ENCODE results near the gene CELF1. TPM values are rescaled to one million over a fixed set of nuclear protein-coding genes. Genes with fewer than 3 reads are reported as not detected.
"Not testable (repeated sequence)": the region's sequence is repeated elsewhere in the genome, so short reads cannot be mapped to it uniquely, and the experiment has no call there.

The CELF1 gene
- total RNA-seq, 1 donor from 2014 or later = 125 TPM

- intact Hi-C loops (cut with micrococcal nuclease) = loop anchor here (1.0 to 2.0 kb wide), 3 partner anchors 12 to 877 kb away; partner anchors contain the start of genes ARHGAP1, MTCH2, PTPMT1 and ZNF408
Measured at GRCh38 chr11:47577460-47578041, 24.6 kb upstream of the CELF1 start.

DNA sequence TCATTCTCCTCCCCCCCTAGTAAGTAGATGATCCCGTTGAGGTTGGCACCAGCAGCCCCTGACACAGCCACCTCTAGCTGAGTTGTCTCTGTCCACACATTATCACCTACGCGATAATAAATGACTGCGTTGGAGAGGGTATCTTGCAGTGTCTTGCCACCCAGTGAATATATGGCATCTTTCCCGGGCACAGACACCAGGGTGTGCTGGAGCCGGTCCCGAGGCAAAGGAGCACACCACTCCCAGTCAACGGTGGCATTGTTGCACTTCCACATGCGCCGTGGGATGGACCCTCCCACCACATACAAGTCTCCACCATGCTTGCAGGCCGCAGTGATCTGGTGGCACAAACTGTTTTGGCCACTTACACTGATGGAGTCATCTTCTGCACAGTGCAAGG lies 20.4 kb upstream of the CELF1 start:
- intact Hi-C loops (cut with micrococcal nuclease) = no loop called here

DNA sequence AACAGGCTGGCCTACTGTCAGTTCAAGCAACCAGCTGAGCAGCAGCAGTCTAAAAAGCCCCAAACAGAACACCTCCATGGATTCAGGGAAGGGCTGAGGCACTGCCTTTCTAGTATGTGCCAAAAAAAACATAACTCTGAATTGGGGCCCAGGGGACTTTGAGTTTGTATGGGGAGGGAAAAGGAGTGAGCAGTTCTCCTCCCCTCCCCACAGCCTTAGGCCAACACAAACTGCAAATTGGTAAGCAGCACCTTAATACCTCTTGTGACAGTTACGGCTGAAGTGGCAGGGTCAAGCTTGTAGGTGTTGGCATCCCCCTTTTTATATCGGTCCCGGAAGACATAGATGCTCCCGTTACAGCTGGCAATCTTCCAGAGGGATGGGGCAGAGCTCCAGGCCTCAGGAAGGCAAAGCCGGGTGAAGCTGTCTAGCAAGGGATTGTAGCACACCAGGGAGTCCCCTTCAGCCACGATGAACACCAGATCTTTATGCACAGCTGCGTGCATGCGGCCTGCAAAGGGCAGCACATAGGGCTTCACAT lies 19.9 kb upstream of the CELF1 start:
- intact Hi-C loops (cut with micrococcal nuclease) = no loop called here

DNA sequence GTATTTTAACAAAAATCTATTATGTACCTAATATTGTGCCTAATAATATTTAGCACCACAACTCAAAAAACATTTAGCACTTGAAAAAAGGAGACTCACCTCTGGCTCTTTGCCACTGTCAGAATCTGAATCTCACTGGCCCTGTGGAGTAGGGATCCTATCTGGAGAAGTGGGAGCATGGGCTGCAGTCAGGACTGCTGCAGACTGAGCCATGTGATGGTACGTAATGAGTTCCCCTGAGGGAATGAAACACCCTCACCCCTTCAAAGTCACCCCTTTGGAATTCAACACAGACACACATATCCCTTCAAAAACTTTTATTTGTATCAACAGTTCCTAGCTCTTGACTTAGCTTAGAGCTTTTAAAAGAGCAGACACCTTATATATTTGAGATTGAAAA lies 19.0 kb upstream of the CELF1 start:
- intact Hi-C loops (cut with micrococcal nuclease) = no loop called here

DNA sequence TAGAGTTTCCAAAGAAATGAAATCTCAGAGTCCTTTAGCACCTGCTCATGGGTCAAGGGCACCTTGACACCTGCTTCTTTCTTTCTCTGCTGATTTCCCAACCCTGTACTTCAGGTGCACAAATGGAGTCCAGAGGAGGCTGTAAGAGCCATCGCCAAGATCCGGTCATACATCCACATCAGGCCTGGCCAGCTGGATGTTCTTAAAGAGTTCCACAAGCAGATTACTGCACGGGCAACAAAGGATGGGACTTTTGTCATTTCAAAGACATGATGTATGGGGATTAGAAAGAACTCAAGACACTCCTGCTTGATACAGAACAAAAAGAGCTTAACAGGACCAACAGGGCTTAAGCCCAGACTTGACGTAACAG lies 18.4 kb upstream of the CELF1 start:
- intact Hi-C loops (cut with micrococcal nuclease) = no loop called here

- intact Hi-C loops (cut with micrococcal nuclease) = no loop called here
Measured at GRCh38 chr11:47570651-47571356, 17.9 kb upstream of the CELF1 start.

DNA sequence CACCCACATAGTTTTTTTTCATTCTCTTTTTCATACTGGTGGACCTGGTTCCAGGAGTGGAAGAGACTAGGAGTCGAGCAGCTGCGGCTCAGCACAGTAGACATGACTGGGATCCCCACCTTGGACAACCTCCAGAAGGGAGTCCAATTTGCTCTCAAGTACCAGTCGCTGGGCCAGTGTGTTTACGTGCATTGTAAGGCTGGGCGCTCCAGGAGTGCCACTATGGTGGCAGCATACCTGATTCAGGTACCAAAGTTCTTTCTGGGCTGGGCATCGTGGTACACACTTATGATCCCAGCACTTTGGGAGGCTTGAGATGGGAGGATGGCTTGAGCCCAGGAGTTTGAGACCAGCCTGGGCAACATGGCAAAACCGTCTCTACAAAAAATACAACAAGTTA lies 16.7 kb upstream of the CELF1 start:
- intact Hi-C loops (cut with micrococcal nuclease) = loop anchor here (1.0 kb wide), 1 partner anchor 28 kb away; no protein-coding TSS in a partner anchor

- intact Hi-C loops (cut with micrococcal nuclease) = no loop called here
Measured at GRCh38 chr11:47566149-47566698, 13.3 kb upstream of the CELF1 start.

DNA sequence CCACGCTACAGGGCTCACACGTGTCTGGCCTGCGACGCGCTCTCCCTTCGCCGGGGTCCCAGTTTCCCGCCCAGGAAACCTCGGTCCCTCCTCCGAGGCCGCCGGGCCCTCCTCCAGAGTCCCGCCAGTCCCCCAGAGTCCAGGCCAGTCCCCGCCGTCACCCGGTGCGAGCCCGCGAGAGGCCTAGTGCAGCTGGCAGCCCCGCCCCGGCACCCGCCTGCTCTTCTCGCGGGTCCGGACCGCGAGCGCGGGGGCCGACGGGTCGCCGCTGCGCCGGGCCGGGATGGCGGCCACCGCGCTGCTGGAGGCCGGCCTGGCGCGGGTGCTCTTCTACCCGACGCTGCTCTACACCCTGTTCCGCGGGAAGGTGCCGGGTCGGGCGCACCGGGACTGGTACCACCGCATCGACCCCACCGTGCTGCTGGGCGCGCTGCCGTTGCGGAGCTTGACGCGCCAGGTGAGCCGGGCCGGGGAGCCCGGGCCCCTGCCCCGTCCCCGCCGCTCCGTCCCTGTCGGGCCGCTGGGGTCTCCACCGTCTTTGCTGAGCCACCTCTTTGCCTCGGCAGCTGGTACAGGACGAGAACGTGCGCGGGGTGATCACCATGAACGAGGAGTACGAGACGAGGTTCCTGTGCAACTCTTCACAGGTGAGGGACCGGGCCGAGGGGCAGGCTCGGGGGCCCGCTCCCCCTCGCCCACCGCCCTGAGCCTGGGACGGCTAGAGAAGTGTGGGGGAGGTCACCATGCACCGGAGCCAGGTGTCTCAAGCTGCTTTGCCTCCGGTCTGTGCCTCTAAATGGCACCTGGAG lies 12.6 kb upstream of the CELF1 start, which contains the start of gene PTPMT1:
TSS of gene PTPMT1 (plus strand) at position 260 of the 809 bp plus-strand sequence. CDS start at position 284, 24 bp downstream.
- intact Hi-C loops (cut with micrococcal nuclease) = loop anchor here (1.0 kb wide), 3 partner anchors 12 to 77 kb away; partner anchors contain the start of genes CELF1, KBTBD4 and MTCH2

DNA sequence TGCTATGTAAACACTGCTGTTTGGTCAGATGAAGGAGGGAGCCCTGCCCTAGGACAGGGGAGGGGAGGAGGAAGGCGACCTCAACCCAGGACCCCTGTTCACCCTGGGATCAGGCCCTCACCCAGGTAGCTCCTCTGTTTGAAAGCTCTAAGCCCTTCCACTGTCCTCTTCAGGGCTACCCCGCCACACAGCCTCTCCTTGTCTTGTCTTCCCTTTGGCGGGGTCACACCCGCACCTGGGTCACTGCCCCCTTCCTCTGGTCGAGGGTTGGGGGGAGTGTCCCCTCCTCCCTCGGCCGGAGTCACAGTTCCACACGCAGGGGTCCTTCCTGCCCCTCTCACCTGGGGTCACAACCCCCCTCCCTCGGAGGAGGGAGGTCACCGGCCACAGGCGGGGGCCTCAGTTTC lies 12.0 kb upstream of the CELF1 start:
- intact Hi-C loops (cut with micrococcal nuclease) = loop anchor here (1.0 kb wide), 3 partner anchors 12 to 77 kb away; partner anchors contain the start of genes CELF1, KBTBD4 and MTCH2

GRCh38 chr11:47564366-47564765 lies 11.4 kb upstream of the CELF1 start:
- intact Hi-C loops (cut with micrococcal nuclease) = not testable (repeated sequence)

DNA sequence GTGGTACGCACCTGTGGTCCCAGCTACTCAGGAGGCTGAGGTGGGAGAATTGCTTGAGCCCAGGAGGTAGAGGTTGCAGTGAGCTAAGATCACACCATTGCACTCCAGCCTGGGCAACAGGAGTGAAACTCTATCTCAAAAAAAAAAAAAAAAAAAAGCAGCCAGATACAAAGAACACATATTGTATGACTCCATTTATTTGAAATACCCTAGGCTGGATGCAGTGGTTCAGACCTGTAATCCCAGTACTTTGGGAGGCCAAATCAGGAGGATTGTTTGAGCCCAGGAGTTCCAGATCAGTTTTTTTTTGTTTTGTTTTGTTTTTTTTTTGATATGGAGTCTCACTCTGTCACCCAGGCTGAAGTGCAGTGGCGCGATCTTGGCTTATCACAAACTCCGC lies 9.5 kb upstream of the CELF1 start:
- intact Hi-C loops (cut with micrococcal nuclease) = not testable (repeated sequence)

GRCh38 chr11:47560426-47560825 lies 7.5 kb upstream of the CELF1 start:
- intact Hi-C loops (cut with micrococcal nuclease) = no loop called here

- intact Hi-C loops (cut with micrococcal nuclease) = loop anchor here (10.0 kb wide), 1 partner anchor 446 kb away; no protein-coding TSS in a partner anchor
Measured at GRCh38 chr11:47558695-47559094, 5.8 kb upstream of the CELF1 start.

- intact Hi-C loops (cut with micrococcal nuclease) = loop anchor here (10.0 kb wide), 1 partner anchor 448 kb away; no protein-coding TSS in a partner anchor
Measured at GRCh38 chr11:47557004-47557403, 4.1 kb upstream of the CELF1 start.

DNA sequence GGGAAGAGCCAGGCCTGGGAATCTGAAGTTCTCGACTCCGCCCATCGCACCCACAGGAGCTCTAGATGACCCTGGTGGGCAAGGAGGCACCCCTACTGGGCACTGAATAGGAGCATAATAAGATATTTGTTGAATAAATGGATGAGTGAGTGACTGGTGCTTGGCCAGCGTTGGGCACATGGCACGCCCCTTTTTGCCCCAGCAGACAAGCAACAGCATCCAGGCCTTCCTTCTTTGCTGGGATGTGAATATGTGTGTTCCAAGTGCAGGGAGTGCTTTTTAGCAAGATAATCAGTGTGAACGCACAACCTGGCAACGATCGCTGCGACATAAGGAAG lies 443 bp upstream of the CELF1 start:
- intact Hi-C loops (cut with micrococcal nuclease) = loop anchor here (1.0 to 10.0 kb wide), 17 partner anchors 12 to 936 kb away; partner anchors contain the start of genes AGBL2, ARHGAP1, ATG13 and DDB2

- intact Hi-C loops (cut with micrococcal nuclease) = loop anchor here (2.0 to 10.0 kb wide), 5 partner anchors 43 to 935 kb away; partner anchors contain the start of genes ATG13, HARBI1 and SLC39A13
Measured at GRCh38 chr11:47552056-47552565, 821 bp downstream of the CELF1 start.

- intact Hi-C loops (cut with micrococcal nuclease) = loop anchor here (5.0 to 10.0 kb wide), 4 partner anchors 64 to 934 kb away; partner anchors contain the start of genes ATG13, HARBI1 and SLC39A13
Measured at GRCh38 chr11:47551086-47551485, 1.8 kb downstream of the CELF1 start.

DNA sequence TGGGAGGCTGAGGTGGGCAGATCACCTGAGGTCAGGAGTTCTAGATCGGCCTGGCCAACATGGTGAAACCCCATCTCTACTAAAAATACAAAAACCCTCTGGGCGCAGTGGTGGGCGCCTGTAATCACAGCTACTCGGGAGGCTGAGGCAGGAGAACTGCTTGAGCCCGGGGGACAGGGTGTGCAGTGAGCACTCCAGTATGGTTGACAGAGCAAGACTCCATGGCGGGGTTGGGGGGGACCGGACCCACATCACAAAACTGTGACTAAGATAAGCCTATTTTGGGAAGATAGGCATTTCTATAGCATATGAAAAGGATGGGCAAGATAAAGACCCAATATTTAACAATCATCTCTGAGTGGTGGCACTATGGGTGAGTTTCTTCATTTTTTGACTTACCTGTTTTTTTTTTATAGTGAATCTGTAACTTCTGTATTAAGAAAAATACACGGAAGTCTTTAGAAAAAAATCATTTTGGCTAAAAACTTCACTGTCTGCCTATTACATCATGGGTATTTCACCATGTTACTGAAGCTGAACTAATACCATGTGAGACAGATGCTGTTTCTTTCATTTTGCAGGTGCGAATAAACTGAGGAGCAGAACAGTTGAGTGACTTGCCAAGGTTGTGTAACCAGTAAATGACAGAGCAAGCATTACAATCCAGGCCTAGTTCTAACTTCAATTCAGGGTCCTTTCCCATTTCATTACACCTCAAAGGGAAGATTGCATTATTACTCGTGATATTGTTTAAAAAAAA lies 2.5 kb downstream of the CELF1 start:
- intact Hi-C loops (cut with micrococcal nuclease) = loop anchor here (5.0 to 10.0 kb wide), 4 partner anchors 63 to 933 kb away; partner anchors contain the start of genes ATG13, HARBI1 and SLC39A13

- intact Hi-C loops (cut with micrococcal nuclease) = not testable (repeated sequence)
Measured at GRCh38 chr11:47546274-47546673, 6.7 kb downstream of the CELF1 start.
